Measurements from ENCODE around the gene CC2D2A.

DNA sequence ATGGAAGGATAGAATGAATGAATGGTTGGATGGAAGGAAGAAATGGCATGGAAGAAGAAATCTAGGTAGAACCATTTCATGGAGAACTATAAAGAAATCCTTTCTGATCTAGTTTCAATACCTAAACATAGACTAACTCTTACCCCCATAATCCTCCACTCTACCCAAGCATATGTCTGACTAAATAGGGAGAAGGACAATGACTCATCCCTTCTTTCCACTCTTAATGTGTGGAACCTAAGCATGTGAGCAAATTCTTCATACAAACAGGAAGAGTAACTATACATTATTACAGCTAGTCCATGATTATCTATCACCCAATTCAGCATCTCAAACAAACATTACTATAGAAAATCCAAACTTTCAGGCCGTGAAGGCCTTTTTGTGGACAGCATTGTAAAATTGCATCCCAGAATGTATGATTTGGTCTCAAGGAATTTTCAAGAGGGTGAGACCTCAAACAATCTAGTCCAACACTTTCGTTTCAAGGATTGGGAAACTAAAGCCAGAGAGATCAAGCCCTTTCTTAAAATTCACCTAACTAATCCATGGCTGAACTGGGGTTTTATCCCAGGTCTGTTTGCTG lies 30.6 kb upstream of the CC2D2A start:
- TF ChIP-seq, protein P1, sequence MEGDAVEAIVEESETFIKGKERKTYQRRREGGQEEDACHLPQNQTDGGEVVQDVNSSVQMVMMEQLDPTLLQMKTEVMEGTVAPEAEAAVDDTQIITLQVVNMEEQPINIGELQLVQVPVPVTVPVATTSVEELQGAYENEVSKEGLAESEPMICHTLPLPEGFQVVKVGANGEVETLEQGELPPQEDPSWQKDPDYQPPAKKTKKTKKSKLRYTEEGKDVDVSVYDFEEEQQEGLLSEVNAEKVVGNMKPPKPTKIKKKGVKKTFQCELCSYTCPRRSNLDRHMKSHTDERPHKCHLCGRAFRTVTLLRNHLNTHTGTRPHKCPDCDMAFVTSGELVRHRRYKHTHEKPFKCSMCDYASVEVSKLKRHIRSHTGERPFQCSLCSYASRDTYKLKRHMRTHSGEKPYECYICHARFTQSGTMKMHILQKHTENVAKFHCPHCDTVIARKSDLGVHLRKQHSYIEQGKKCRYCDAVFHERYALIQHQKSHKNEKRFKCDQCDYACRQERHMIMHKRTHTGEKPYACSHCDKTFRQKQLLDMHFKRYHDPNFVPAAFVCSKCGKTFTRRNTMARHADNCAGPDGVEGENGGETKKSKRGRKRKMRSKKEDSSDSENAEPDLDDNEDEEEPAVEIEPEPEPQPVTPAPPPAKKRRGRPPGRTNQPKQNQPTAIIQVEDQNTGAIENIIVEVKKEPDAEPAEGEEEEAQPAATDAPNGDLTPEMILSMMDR (IDR thresholded peaks at IDR 0.05): no peak
- TF ChIP-seq EP300 (IDR thresholded peaks at IDR 0.05): no peak
